HG02642 (cell line): ENCODE data around the gene SLC35B1.
"Not testable (repeated sequence)": the region's sequence is repeated elsewhere in the genome, so short reads cannot be mapped to it uniquely, and the experiment has no call there.

ENCODE experiments used
- ATAC-seq: cut with Tn5 transposase; IDR thresholded peaks from one replicate; pipeline ENCODE4 v1.9.1; 2021; ENCODE audit warnings: mild to moderate bottlenecking; ENCODE audit not compliant: unreplicated experiment, poor library complexity

The SLC35B1 gene

GRCh38 chr17:49676276-49676868 is 31.4 kb downstream of the SLC35B1 start:
- peak; percentile 51 for ATAC-seq

GRCh38 chr17:49674507-49674906 is 33.3 kb downstream of the SLC35B1 start:
- no peak for ATAC-seq

GRCh38 chr17:49673679-49674078 is 34.1 kb downstream of the SLC35B1 start:
- not testable (repeated sequence) for ATAC-seq

GRCh38 chr17:49670641-49671040 is 37.1 kb downstream of the SLC35B1 start:
- ATAC-seq: no peak

GRCh38 chr17:49670002-49670401 is 37.8 kb downstream of the SLC35B1 start:
- ATAC-seq: no peak

GRCh38 chr17:49667854-49668253 is 39.9 kb downstream of the SLC35B1 start:
- ATAC-seq: no peak

- ATAC-seq: no peak
Measured at GRCh38 chr17:49664706-49665211, 43.0 kb downstream of the SLC35B1 start.

- ATAC-seq: no peak
Measured at GRCh38 chr17:49659661-49660382, 47.9 kb downstream of the SLC35B1 start.

GRCh38 chr17:49656247-49656646 is 51.5 kb downstream of the SLC35B1 start:
- no peak for ATAC-seq
